ENCODE measurements around the gene DNM3.
"Not testable (repeated sequence)": the region's sequence is repeated elsewhere in the genome, so short reads cannot be mapped to it uniquely, and the experiment has no call there.

Gene DNM3

DNA sequence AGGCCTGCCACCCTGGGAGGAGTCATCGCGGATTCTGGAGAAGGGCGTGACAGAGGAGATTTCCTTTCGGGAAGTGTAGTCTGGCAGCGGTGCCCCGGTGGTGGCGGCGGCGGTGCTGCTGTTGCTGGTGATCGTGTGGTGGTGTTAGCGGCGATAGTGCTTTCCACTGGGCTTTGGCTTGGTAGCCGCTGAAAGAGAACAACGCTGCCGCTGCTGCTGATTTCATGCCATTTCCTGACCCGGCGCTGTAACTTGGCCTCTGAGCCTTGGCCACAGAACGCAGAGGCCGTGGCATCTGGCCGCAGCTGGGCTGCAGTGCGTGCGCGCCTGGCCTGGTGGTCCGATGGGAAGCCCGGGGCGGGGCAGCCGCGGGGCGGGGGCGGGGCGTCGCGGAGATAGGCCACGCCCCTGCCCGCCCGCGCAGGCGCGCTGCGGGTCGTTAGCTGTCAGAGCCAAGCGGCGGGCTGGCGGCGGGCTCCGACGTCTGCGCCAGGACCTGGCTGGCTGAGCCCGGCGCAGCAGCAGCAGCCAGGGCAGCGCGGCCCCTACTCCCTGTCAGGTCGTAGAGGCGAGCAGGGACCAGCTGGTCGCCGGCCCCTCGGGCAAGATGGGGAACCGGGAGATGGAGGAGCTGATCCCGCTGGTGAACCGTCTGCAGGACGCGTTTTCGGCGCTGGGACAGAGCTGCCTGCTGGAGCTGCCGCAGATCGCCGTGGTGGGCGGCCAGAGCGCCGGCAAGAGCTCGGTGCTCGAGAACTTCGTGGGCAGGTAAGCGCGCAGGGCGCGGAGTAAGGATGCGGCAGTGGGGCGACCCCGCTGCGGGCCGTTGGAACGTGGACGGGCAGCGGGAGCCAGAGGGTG lies at the start of gene DNM3:
TSS of gene DNM3 (plus strand) at position 449 of the 861 bp plus-strand sequence. CDS start at position 608, 159 bp downstream.
- peak; percentile 63 for DNase-seq (ENCODE audit: low read depth)

DNA sequence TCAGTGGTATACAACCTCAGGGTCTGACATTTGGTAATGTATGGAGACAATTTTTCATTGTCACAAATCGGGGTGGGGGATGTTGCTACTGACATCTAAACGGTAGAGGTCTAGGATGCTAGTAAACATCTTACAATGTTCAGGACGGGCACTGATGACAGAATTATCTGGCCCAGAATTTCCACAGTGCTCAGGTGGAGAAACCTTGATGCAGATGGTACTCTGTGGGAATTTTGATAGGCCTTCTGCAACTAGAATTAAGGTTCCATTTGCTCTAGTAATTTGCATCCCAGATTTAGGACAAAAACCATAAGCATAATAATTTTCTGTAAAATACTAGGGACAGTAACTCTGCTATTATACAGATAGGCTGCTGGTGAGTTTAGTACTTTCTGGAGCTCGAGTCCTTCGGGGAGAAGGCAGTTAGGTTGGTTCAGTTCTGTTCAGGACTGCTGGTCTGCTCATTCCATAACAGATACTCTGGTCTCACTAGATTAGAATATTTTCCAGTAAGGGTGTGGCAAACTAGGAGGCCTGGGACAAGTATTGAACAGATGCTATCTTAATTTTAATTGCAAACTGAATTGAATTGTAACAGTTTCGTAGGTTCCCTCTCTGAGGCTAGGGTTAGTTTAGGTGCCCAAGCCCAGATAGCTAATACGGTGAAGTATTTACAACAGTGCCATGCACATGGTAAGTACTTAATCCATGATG lies 48.5 kb upstream of the DNM3 start:
- DNase-seq (ENCODE audit: low read depth) = no peak

GRCh38 chr1:171793636-171794035 lies 47.7 kb upstream of the DNM3 start:
- no peak for DNase-seq (ENCODE audit: low read depth)

DNA sequence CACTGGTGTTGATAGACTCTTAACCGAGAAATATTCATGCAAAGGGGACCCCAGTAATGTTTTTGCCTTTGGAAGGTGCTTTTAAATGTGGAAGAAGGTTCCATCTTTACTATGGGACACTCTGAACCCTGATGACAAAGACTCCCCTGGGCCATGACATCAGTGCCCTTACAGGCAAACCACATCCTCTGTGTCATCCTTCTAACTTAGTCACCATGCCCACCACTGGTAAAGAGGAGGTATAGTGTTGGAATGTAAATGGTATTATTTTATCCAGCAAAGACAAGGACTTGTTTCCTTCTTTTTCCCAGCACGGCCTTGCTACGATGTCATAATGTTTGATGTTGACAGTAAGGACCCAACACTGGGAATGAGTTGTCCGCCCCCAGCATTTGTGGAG lies 47.2 kb upstream of the DNM3 start:
- no peak for DNase-seq (ENCODE audit: low read depth)

GRCh38 chr1:171796592-171796991 lies 44.7 kb upstream of the DNM3 start:
- no peak for DNase-seq (ENCODE audit: low read depth)

DNA sequence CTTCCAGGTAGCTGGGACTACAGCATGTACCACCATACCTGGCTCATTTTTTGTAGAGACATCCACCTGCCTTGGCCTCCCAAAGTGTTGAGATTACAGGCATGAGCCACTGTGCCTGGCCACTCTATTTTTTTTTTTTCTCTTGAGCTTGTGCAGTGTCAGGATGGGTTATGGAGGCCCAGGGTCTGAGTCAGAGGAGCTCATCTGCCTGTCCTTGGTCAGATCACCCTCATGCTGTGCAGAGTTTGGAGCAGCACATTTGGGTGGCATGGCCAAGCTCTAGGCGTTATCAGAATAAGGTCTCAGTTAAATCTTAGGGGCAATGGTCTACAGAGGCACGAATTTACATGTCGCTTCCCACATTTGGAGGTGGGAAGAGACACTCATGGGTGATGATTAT lies 43.0 kb upstream of the DNM3 start:
- DNase-seq (ENCODE audit: low read depth) = no peak

GRCh38 chr1:171798765-171799164 lies 42.5 kb upstream of the DNM3 start:
- DNase-seq (ENCODE audit: low read depth) = no peak

- DNase-seq (ENCODE audit: low read depth) = no peak
These were observed 42.1 kb upstream of the DNM3 start for GRCh38 chr1:171799166-171799565.

DNA sequence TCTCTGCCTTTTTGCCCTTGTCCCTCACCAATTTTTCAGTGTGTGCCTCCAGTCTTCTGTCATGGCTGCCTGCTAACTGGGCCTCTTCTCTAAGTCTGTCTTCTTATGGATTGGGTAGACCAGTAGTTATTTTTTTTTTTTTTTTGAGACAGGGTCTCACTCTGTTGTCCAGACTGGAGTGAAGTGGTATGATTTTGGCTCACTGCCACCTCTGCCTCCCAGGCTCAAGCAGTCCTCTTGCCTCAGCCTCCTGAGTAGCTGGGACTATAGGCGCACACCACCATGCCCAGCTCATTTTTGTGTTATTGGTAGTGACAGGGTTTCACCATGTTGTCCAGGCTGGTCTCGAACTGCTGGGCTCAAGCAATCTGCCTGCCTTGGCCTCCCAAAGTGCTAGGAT lies 41.6 kb upstream of the DNM3 start:
- DNase-seq (ENCODE audit: low read depth) = not testable (repeated sequence)

DNA sequence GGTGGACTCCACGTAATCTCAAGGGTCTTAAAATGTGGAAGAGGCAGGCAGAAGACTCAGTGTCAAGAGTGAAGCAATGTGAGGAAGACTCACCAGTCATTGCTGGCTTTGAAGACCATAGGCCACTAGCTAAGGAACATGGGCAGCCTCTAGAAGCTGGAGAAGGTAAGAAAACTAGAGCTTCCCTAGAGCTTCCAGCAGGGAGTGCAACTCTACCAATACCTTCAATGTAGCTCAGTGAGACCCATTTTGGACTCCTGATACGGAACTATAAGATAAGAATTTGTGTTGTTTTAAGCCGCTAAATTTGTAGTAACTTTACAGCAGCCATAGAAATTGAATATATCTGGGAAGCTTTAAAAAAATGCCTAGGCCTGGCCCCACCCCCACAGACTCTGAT lies 41.0 kb upstream of the DNM3 start:
- no peak for DNase-seq (ENCODE audit: low read depth)

DNA sequence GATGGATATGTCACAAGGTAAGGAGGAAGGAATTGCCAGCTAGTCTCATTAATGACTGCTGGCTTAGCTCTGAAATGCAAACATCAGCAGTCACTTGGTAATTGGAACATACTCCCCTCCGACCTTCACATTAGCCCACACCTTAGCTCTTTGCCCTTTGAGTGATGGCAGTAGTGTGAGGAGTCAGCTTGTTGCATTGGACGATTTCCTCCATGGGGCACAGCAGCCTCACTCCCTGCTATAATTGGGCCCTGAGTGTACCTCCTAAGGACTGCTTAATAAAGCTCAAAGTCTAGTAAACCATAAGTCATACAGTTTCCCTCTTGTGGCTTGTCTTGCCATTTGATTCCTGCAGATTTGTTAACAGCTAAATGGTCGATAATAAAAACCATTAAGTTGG lies 40.4 kb upstream of the DNM3 start:
- no peak for DNase-seq (ENCODE audit: low read depth)

GRCh38 chr1:171801487-171801891 lies 39.8 kb upstream of the DNM3 start:
- DNase-seq (ENCODE audit: low read depth) = no peak

DNA sequence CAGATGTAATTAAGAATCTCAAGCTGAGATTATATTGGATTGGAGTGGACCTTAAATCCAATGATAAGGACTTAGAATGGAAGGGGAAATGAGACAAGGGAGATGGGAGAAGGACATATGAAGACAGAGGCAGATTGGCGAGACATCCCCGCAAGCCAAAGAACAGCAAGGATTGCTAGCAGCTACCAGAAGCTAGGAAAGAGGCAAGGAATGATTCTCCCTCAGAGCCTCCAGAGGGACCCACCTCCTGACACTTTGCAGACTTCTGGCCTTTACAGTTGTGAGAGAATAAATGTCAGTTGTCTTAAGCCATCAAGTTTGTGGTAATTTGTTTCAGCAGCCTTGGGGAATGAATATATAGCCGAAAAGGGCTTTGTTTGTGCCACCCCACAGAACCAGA lies 39.1 kb upstream of the DNM3 start:
- no peak for DNase-seq (ENCODE audit: low read depth)

DNA sequence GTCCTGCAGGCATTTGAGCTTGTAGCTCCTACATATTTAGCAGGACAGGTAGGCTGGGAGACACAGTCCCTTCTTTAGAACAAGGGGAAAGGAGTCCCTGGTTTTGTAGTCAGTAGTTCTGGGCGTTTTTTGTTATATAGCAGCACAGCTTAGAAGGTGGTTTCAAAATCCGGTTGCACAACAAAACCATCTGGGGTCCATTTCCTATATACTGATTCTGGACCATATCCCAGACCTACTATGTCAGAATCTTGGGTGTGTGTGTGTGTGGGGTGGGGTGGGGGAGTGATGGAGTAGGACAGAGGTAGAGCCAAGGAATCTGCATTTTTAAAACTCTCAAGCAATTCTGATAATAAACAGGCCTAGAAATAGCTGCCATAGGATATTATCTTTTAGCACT lies 38.3 kb upstream of the DNM3 start:
- no peak for DNase-seq (ENCODE audit: low read depth)

DNA sequence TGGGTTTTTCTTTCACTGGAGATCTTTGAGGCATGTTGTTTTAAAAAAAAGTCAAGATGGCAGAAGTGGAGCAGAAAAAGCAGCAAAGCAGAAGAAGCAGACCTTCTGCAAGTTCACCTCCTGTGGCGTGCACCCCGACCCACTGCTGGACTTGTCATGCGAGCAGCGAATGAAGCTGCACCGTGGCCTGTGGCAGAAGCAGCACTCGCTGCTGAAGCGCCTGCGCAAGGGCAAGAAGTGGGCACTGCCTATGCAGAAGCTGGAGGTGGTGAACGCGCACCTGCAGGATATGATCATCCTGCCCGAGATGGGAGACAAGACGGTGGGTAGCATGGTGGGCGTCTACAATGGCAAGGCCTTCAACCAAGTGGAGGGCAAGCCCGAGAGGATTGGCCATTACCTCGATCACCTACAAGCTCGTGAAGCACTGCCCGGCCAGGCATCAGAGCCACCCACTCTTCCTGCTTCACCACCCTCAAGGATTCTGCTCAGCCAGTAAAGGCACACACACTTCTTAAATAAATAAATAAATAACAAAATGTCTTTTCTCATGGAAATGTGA lies 37.8 kb upstream of the DNM3 start:
- no peak for DNase-seq (ENCODE audit: low read depth)

DNA sequence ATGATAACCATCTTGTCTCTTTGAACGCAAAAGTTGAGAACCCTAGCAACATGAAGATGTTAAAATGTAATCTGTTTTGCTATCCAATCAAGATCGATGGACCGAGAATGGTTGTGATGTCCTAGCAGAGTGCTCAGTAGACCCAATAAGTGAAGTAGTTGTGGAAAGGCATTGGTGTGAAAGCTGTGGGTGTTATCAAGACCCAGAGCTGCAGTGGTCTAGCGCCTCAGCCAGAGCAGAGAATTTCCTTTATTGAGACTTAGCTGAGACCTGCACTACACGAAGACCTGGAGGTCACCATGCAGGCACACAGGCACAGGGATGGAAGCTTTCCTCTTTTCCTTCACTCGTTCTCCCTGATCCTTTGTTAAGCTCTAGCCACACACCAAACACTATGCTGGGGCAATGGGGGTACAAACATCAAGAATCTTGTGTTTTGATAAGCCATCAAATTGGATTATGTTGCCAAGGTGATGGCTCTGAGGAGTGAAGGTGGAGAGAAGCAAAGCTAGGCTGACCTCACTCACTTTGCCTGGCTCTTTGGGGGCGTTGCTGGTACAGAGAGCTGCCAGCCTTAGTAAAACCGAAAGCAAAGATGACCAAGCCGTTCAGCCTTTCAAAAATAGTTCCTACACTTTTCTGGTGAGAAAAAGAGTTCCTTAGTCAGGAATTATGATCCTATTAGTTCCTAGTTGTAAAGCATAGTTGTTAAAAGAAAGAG lies 35.7 kb upstream of the DNM3 start:
- no peak for DNase-seq (ENCODE audit: low read depth)

DNA sequence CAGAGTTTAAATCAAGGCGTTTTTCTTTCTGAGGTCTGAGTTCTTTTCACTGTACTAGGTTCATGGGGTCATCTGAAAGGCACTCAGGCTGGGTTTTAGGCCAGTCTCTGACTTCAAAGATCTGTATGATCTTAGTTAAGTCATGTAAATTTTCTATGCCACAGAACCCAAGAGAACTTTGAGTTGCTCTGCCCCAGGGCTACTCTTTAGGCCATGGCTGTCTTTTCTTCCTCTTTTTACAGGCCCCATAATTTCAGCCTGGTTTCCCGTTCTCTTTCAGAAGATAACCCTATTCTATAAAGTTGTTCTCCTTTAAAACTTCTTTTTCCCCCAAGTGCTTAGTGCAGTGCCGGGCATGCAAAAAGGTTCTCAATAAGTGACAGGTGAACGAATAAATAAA lies 33.7 kb upstream of the DNM3 start:
- DNase-seq (ENCODE audit: low read depth) = no peak

- no peak for DNase-seq (ENCODE audit: low read depth)
These were observed 31.5 kb upstream of the DNM3 start for GRCh38 chr1:171809834-171810233.

- DNase-seq (ENCODE audit: low read depth) = no peak
These were observed 29.6 kb upstream of the DNM3 start for GRCh38 chr1:171811672-171812071.

DNA sequence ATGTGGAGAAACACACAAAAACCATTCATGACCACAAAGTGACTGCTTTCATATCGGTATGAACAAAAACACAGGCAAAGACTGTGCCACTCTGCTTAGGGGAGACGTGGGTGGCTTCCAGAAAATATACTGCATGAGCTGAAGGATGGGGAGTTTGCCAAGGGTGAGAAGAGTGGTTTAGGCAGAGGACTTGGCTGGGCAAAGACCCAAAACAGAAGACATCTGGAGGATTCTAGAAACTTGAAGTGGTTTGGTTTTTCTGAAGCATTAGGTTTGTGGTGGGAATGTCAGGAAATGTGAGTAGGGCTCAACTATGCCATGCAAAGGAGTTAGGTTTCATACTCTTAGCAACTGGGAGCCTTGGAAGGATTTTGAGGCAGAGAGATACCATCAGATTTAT lies 26.6 kb upstream of the DNM3 start:
- no peak for DNase-seq (ENCODE audit: low read depth)

- DNase-seq (ENCODE audit: low read depth) = no peak
These were observed 24.9 kb upstream of the DNM3 start for GRCh38 chr1:171816300-171816901.

Measured in CMK (cell line).